Activated CD4-positive, CD25-positive, alpha-beta regulatory T cell (primary cell): ENCODE results near the gene OMA1.

Experiments used
- DNase-seq, 4 experiments: peaks; one replicate each; lab custom pipeline; 2025; lab: John Stamatoyannopoulos, UW

Gene OMA1

GRCh38 chr1:58431901-58432620 lies 114.5 kb downstream of the OMA1 start:
- DNase-seq: no peak
